NCI-H2196 treated with DMSO at 0.1 percent for 48 hours (cell line): ENCODE measurements around the gene MOK.

Source experiments
- DNase-seq: peaks from one replicate; lab custom pipeline; 2025; ENCODE audit not compliant: unreplicated experiment; lab: John Stamatoyannopoulos, UW

Gene MOK

DNA sequence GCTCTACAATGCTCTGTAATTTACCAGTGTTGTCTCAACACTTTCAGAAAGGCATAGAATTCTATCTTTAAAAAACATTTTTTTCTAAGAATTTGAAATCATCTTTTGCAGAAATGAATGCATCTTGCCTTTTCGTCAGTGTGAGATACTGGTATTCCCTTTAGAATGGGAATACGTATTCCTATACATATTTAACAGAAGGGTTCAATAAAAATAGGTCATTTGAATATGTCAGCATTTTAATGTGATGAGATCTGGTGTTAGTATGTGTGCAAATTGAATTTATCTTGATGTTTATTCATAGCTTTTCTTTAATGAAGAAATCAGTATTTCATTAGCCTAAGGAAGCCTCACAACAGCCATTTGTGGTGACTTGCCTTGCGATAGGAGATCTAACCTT, 121.1 kb downstream of the MOK start:
- DNase-seq: no peak

DNA sequence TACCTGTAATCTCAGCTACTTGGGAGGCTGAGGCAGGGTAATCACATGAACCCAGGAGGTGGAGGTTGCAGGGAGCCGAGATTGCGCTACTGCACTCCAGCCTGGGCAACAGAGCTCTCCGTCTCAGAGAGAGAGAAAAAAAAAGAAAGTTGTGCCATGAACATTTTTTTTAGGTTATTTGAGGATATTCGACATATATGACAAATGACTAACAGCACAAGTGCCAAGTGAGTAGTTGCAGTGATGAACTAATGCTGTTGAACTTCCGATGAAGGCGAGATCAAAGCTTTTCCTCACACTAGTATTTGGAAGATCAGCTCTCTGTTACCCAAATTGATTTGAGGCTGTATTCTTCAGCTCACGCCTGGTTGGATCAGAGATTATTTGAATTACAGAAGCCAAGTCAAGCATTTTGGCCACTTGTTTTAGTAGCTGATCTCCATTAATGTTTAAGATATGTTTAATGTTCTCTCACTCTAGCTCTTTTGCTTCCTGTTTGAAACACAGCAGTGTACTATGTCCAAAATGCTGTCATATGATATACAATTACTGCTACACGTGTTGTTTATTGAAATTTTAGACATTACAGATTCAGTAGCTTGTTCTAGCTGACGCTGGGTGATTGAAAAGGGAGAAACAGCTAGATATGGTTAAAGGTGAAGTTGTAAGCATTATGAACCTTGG, 121.9 kb downstream of the MOK start:
- DNase-seq: no peak

DNA sequence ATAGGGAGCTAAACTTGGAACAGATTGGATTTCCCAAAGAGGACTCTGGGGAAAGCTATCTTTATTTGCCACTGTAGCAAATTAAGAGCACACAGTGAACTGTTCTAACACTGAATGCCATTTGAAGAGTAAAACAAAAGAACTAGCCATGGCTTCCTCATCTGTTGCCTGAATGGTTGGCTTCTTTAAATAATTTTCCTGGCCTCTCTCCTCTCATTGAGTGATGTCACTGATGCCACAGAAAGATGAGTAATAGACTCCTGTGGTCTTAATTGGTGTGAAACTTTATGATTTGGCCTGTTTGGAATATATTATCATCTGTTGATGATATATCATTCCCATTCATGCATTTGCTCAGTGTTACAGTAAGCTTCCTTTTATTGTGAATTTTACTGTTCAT, 122.8 kb downstream of the MOK start:
- DNase-seq: no peak

DNA sequence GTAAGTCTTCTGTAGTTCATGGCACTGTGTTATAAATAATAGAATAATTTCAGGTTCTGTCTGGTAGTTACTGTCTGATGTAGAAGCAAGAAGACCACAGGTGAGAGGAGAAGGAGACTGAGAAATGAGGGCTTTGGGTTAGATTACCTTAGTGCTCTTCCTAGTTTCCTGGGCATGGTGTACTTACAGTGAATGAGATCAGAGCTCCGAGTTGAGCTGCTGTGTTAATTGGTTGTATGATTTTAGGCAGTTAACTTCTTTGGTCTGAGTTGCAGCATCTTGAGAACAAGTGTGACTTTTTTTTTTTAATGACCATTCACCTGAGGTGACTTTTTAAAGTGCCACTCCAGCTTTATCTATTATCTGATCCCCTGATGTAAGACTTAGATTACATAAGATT, 123.8 kb downstream of the MOK start:
- DNase-seq: no peak

DNA sequence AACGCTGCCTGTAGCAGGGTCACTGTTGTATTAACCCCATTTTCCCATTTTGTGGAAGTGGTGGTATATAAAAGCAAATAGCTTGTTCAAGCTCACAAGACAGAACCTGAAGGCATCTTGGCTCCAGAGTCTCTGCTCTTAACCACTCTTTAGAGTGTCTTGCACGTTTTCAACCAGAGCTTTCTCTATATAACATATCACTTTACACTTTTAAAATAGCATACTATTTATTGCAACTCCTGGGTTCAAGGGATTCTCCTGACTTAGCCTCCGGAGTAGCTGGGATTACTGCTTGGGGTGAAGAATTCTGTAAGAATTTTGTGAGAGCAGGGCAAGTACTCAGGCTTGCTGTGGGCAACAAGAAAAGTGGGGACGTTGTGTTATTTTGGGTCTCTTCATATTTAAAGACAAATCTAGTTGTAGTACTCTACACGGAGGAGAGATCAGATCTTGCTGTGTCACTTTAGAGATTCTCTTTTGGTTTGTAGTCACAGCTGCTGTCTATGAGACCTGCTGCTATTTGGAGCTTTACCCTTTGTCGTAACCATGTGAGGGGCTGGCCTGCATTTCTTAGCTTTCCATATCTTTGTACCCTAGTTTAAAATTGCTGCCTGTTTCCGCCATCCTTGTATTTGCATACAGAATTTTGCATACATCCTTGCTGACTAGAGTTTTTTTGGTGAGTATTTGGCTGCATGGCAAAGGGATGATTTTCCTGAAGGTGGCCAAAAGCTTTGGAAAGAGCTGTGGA, 124.5 kb downstream of the MOK start:
- no peak for DNase-seq
